ENCODE results near the gene TNFRSF11A.

DNA sequence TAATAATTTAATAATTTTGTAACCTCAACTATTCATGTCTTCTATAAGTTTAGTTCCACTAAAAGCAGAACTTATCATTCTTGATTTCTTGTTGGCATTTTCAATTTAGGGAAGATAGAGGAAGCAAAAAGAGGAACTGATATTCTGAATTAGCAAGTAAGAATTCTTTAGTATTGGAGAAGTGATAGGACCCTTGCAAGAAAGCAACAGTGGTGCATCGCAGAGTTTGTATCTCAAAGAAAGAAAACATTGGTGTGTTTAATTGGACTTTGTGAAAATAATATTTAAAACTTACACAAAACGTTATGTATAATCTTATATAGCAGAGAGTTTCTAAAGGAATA is 36.5 kb upstream of the TNFRSF11A start:
- TF ChIP-seq CTCF (IDR thresholded peaks at IDR 0.05): no peak
- no peak for TF ChIP-seq ZFX (IDR thresholded peaks at IDR 0.05; ENCODE audit: borderline replicate concordance)

Data from 22Rv1 (cell line).